ENCODE data around the gene DOC2B.
A peak's percentile ranks its signal among the peaks of the same experiment; 100 is the strongest.

Gene DOC2B

GRCh38 chr17:160336-160735 is 21.1 kb downstream of the DOC2B start:
- DNase-seq = no peak

DNA sequence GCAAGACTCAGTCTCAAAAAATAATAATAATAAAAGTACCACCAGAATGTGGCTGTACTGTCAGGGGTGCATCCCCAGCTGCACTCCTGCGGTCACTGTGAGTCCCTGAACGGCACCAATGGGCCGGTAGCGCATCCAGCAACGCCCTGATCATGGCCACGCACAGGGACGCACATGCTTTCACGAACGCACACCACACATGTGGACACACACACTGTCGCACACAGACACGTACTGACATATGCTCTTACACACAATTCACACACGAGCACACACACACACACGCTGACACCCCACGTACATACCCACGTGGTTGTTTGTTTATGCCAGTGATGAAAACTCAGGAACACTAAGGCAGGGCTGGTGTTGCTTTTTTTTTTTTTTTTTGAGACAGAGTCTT is 21.8 kb downstream of the DOC2B start:
- no peak for DNase-seq

GRCh38 chr17:158379-158778 is 23.1 kb downstream of the DOC2B start:
- no peak for DNase-seq

DNA sequence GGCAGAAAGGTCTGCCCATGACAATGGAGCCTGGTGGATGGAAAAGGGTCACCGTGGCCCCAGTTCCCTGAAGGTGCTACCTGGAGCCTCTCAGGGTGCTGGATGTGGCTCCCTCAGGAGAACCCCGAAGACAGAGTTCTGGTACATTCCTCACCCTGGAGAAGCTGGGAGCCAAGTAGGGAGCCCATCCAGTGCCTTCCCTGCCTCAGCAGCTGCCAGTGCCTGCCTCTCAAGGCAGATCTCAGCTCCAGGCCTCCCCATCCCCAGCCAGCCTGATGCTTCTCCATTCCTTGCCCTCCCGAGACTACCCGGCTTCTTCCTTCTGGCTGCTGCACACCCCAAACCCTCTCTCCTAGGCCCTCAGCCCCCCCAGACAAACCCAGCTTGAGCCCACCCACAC is 23.5 kb downstream of the DOC2B start:
- no peak for DNase-seq

DNA sequence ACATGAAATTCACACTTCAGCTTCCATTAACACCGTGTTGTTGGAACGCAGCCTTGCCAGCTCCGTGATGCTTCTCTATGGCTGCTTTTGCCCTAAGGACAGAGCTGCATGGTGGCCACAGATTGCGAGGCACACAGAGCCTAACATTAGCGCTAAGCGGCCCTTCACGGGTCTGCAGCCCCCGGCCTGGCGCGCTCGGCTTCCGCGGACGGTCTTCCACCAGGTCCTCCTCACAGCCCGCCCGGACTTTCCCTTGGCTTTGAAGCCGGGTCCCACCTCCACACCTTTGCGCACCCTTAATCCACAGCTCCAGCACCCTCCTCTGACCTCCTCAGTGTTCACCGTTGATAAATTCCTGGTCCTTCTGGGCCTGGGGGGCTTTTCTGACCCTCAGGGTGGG is 24.5 kb downstream of the DOC2B start:
- DNase-seq = no peak

DNA sequence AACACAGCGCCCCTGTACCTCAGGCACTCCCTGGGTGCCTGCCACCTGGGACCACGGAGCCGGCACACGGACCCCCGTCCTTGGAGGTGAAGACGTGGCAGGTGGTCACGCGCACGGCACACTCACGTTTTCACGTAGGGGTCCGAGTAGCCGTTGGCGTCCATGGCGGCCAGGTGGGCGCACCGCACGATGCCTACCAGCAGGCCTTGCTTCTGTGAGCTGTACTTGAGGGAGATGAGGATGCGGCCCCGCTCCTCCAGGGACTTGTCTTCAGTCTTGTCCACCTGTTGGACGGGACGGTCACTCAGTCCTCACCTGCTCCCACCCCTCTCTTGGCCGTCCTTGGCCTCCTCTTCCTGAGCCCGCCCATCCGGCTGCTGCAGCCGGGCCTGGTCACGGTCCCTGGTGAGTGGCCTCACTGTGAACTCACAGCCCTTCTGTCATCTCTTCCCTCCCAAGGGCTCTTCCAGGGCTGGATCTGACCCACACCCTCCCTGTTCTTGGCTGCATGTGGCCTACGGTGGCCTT is 25.3 kb downstream of the DOC2B start:
- DNase-seq = no peak

DNA sequence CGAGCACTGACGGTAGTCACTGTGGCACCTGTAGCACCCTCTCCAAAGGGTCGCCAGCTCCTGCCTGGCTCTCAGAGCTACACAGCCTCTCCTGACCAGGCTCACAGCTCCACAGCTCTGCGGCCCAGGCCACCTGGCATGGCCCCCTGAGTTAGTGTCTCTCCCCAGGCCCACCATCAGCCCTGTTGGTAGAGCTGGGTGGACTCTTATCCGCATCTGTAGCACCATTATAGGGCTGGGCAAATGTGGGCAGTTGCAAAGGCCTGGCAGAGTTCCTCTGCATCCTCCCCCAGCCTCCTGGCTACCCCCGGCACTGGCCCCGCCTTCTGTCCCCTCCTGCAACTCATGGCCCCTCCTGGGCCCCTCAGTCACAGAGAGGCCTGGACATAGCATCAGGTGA is 25.9 kb downstream of the DOC2B start:
- no peak for DNase-seq

- no peak for DNase-seq
Observed at GRCh38 chr17:153851-154250, 27.6 kb downstream of the DOC2B start.

GRCh38 chr17:152860-153420 is 28.5 kb downstream of the DOC2B start:
- no peak for DNase-seq

DNA sequence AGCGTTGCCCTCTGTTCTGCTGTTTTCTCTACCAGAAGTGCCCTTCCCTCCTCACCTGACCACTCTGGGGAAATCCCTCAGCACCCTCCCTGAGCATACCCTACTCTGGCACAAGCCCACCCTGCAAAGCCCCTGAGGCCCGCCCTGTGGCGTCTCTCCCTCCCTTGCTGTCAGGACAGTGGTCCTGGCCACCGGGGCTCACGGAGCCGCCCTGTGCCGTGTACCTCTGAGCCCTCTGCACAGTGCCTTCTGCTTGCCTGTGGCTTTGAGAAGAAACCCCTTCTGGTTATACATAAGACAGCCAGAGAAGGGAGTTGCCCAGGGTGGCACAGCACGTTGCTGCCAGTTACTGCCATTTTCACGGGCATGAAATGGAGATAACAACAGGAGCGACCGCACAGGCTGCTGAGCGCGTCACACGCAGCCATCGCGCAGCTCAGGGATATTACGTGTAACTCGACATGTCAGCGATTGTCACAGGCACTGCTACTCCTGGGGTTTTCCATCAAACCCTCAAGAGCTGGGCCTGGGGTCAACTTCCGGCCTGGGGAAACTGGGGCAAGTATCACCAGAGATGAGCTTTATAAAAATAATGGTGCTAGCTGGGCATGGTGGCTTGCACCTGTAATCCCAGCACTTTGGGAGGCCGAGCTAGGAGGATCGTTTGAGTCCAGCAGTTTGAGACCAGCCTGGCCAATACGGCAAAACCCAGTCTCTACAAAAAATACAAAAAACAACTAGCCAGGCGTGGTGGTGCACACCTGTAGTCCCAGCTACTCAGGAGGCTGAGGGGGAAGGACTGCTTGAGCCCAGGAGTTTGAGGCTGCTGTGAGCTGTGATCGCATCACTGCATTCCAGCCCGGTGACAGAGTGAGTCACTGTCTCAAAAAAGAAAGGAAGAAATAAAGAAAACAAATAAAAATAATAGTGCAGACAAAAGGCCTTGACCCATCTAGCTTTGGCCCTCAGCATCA is 29.3 kb downstream of the DOC2B start:
- DNase-seq = no peak

- no peak for DNase-seq
Observed at GRCh38 chr17:151004-151403, 30.4 kb downstream of the DOC2B start.

- no peak for DNase-seq
Observed at GRCh38 chr17:149897-150584, 31.4 kb downstream of the DOC2B start.

DNA sequence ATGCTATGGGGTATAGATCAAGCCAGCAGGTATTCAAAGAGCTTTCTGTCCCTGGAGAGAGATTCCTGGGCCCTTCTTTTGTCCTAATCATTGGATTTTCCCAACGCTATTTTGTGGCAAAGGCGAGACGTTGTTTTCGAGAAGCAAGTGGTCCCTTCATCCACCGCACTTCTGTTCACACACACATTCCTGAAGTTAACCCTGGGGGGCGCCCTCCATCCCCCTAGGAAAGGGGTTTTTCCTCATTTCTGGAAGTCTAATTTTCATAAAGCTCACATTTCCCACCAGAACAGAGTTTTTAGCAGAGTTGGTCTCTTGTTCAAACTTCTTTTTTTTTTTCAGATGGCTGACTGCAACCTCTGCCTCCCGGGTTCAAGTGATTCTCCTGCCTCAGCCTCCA is 32.2 kb downstream of the DOC2B start:
- DNase-seq = no peak

DNA sequence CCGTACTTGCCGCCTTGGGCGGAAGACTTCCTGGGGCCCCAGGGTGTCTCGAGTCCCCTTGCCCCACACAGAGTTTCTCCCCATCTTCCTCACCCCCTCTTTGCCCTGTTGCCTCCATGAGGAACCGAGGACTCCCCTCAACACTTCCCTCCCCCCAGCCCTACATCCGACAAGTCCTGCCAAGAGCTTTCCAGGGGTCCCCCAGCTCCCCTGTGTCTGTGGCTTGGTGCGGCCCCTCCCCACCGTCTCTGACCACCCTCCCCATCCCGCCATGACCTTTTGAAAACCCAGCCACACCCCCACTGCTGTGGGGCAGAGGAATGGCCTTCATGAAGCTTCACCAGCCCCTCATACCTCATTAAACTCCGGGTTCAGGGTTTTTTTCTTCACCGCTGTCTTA is 32.7 kb downstream of the DOC2B start:
- no peak for DNase-seq

GRCh38 chr17:147796-148740 is 33.4 kb downstream of the DOC2B start:
- no peak for DNase-seq

GRCh38 chr17:146983-147761 is 34.3 kb downstream of the DOC2B start:
- no peak for DNase-seq

- DNase-seq = no peak
Observed at GRCh38 chr17:146546-146945, 34.9 kb downstream of the DOC2B start.

DNA sequence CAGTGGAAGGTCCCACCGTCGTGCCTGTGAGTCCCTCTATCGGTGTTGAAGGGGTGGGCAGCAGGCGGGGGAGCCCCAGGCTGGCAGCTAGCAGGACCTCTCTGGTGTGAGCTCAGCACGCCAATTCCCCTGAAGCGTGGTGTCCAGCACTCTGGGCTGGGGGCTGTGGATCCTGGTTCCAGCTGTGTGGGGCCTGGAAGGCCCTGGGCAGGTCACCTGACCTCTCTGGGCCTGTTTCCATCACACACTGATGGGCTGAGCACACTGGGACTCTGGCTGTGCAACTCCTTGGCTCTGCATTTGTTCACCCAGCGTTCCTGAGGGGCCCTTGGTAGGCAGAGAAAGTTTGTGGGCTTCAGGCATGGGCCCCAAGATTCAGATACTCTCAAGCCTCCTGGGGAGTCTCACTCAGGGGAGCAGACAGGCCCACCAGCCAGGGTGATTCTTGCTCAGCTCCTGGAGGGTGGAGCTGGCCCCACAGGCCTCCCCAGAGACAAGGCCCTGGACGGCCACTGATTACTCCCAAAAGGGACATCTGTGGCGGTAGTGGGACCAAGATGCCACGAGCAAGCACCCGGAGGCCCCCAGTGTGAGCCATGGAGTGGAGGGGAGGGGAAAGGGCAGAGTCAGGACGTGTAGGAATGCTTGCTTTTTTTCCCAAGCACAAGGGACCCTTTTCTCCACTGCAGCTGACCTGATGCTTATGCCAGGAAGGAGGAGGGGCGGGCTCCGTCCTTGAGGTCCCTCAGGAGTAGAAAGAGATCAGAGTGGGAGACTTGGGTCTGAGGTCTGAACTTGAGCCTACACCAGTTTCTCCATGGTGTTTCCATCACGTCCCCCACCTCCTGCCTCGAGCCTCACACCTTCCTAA is 35.5 kb downstream of the DOC2B start:
- no peak for DNase-seq

- no peak for DNase-seq
Observed at GRCh38 chr17:144936-145670, 36.3 kb downstream of the DOC2B start.

DNA sequence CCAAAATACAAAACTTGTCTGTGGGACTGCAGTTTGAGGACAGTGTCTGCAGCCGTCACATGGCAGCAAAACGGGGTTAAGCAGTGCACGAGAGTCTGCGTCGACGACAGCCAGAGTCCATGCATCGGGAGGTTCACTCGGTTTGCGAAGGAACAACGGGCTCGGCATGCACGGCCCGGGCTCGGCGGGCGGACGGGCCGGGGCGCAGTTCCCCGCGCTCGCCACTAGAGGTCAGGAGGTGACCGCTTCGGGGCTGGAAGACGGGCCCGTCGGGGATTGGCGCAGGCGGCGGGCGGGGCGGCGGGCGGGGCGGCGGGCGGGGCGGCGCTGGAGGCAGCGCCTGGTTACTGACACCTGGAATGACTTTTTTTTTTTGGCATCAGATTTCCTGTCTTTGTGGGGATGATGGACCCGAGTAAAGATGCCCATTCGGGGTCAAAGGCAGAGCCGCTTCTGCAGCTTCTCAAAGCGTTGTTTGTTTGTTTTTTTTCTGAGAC is 37.6 kb downstream of the DOC2B start:
- DNase-seq = peak; percentile 78 to 92 (median 88)
